K562 (cell line): ENCODE data around the gene PLEKHN1. TPM values are rescaled to one million over a fixed set of nuclear protein-coding genes. Genes with fewer than 3 reads are reported as not detected.
A peak's percentile ranks its signal among the peaks of the same experiment; 100 is the strongest.

ENCODE experiments used
- CTCFL ChIP-seq: IDR thresholded peaks from 2 replicates; pipeline ENCODE4 v1.6.1; 2011; ENCODE audit warnings: borderline replicate concordance, low read depth, mild to moderate bottlenecking, moderate library complexity, low read length; ENCODE audit not compliant: insufficient read depth, poor library complexity, severe bottlenecking
- E2F6 ChIP-seq, 2 experiments: IDR thresholded peaks; 2 replicates each; pipeline ENCODE4 v1.6.1; 2011; ENCODE audit warnings: borderline replicate concordance in 1 of 2, control low read depth in 1 of 2, low read depth in 1 of 2, low read length in 1 of 2, mild to moderate bottlenecking in 1 of 2, mixed read lengths in 1 of 2, moderate library complexity in 1 of 2; ENCODE audit not compliant: insufficient read depth in 1 of 2, insufficient read length in 1 of 2, poor library complexity in 1 of 2, severe bottlenecking in 1 of 2; ENCODE audit errors: extremely low read depth in 1 of 2
- MEIS2 ChIP-seq: fragments of 450-650 bp; IDR thresholded peaks from 2 replicates; pipeline ENCODE4 v1.6.1; 2014; ENCODE audit warnings: mild to moderate bottlenecking; ENCODE audit not compliant: partially characterized antibody
- MLLT1 ChIP-seq, 2 experiments: fragments of 450-650 bp; IDR thresholded peaks; 2 replicates each; pipeline ENCODE4 v1.6.1; 2016
- MNT ChIP-seq, 2 experiments: fragments of 450-650 bp; conservative IDR thresholded peaks; 2 replicates each; pipeline ENCODE4 v1.6.1; 2017; ENCODE audit warnings: mild to moderate bottlenecking in 2 of 2, moderate library complexity in 2 of 2
- SMARCA5 ChIP-seq: fragments of 450-650 bp; IDR thresholded peaks from 2 replicates; pipeline ENCODE4 v1.6.1; 2016
- YBX1 ChIP-seq: fragments of 450-650 bp; IDR thresholded peaks from 2 replicates; pipeline ENCODE4 v1.7.1; 2016; ENCODE audit warnings: mild to moderate bottlenecking
- ZBTB8A ChIP-seq: fragments of 450-650 bp; IDR thresholded peaks from 2 replicates; pipeline ENCODE4 v1.6.1; 2018; ENCODE audit warnings: mild to moderate bottlenecking, moderate library complexity; ENCODE audit not compliant: partially characterized antibody
- polyA plus RNA-seq, 8 experiments: library from polyadenylated mRNA; depleted of rRNA in 4 of 8; stranded (reverse) in 5 of 8; unstranded in 3 of 8; fragments of >200 nt; fragmentation: Nextera tagmentation in 2 of 8; fragmentation: Illumina TruSeq in 1 of 8; extraction: Ambion mirVana in 2 of 8; extraction: Trizol in 1 of 8; gene quantifications; 2 replicates each; pipeline versions ENCODE4 v1.2.1 to v1.2.3, GENCODE V29; 2011 to 2014; ENCODE audit warnings: inconsistent platforms in 1 of 8, missing spikeins in 1 of 8
- total RNA-seq, 7 experiments: library from RNA; depleted of rRNA in 6 of 7; stranded (reverse); fragments of >200 nt in 6 of 7; fragmentation: Illumina TruSeq in 2 of 7; extraction: Trizol in 2 of 7; gene quantifications; 2 replicates each; pipeline versions ENCODE4 v1.2.1 to v1.2.3, GENCODE V29; 2011 to 2021; ENCODE audit warnings: low replicate concordance in 1 of 7
- TF ChIP-seq, protein P1 (sequence below): fragments of 250-450 bp; sonication (Bioruptor Pico); IDR thresholded peaks from 2 replicates; pipeline ENCODE4 v1.5.0; 2020; ENCODE audit warnings: mild to moderate bottlenecking, borderline replicate concordance
- TF ChIP-seq, protein P2 (sequence below): sonication (generic); formaldehyde crosslinking; IDR thresholded peaks from 2 replicates; pipeline ENCODE4 v1.5.0; 2020; ENCODE audit warnings: missing genetic modification reagents

Gene PLEKHN1
- total and polyA plus RNA-seq, 9 of the 15 experiments (the other 6 are each of a cell fraction or from before 2014, with no cell fraction given): 0.07 to 1.5 (median 0.13) TPM; not detected in 2

GRCh38 chr1:978069-978834 lies 12.0 kb downstream of the PLEKHN1 start (continued):
- 0 out of 4 replicates have a peak, but pooled peaks of 1 of the 2 experiments have one; percentile 15 for TF ChIP-seq MNT (conservative IDR thresholded peaks at IDR 0.05)
- TF ChIP-seq, protein P1, sequence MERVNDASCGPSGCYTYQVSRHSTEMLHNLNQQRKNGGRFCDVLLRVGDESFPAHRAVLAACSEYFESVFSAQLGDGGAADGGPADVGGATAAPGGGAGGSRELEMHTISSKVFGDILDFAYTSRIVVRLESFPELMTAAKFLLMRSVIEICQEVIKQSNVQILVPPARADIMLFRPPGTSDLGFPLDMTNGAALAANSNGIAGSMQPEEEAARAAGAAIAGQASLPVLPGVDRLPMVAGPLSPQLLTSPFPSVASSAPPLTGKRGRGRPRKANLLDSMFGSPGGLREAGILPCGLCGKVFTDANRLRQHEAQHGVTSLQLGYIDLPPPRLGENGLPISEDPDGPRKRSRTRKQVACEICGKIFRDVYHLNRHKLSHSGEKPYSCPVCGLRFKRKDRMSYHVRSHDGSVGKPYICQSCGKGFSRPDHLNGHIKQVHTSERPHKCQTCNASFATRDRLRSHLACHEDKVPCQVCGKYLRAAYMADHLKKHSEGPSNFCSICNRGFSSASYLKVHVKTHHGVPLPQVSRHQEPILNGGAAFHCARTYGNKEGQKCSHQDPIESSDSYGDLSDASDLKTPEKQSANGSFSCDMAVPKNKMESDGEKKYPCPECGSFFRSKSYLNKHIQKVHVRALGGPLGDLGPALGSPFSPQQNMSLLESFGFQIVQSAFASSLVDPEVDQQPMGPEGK: no peak
- TF ChIP-seq MEIS2: peak; percentile 64
- TF ChIP-seq MLLT1 (IDR thresholded peaks at IDR 0.05): no peak
- TF ChIP-seq ZBTB8A: no peak
- TF ChIP-seq, protein P2, sequence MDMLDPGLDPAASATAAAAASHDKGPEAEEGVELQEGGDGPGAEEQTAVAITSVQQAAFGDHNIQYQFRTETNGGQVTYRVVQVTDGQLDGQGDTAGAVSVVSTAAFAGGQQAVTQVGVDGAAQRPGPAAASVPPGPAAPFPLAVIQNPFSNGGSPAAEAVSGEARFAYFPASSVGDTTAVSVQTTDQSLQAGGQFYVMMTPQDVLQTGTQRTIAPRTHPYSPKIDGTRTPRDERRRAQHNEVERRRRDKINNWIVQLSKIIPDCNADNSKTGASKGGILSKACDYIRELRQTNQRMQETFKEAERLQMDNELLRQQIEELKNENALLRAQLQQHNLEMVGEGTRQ: peak; percentile 50; the same call in 1 of the 2 replicates
- peak in 1 of 2 experiments; percentile 78 for TF ChIP-seq E2F6 (IDR thresholded peaks at IDR 0.05; ENCODE audit: borderline replicate concordance in 1 of 2, extremely low read depth in 1 of 2, insufficient read depth in 1 of 2, insufficient read length in 1 of 2, low read depth in 1 of 2, low read length in 1 of 2, poor library complexity in 1 of 2, severe bottlenecking in 1 of 2)
- TF ChIP-seq SMARCA5: no peak
- no peak for TF ChIP-seq CTCFL
- no peak for TF ChIP-seq YBX1
